GM21515 (cell line): ENCODE results near the gene CSMD2.

Source experiments
- ATAC-seq: cut with Tn5 transposase; IDR thresholded peaks from one replicate; pipeline ENCODE4 v1.9.1; 2021; ENCODE audit not compliant: unreplicated experiment

CSMD2 gene

GRCh38 chr1:34156739-34157138, 8.3 kb downstream of the CSMD2 start:
- ATAC-seq = no peak

- ATAC-seq = no peak
These were observed 9.2 kb downstream of the CSMD2 start for GRCh38 chr1:34155860-34156259.

- ATAC-seq = no peak
These were observed 11.8 kb downstream of the CSMD2 start for GRCh38 chr1:34153246-34153645.

- no peak for ATAC-seq
These were observed 15.5 kb downstream of the CSMD2 start for GRCh38 chr1:34149501-34149900.

- no peak for ATAC-seq
These were observed 17.7 kb downstream of the CSMD2 start for GRCh38 chr1:34147301-34147700.

- ATAC-seq = no peak
These were observed 20.3 kb downstream of the CSMD2 start for GRCh38 chr1:34144766-34145165.

- no peak for ATAC-seq
These were observed 21.1 kb downstream of the CSMD2 start for GRCh38 chr1:34143975-34144374.

- ATAC-seq = no peak
These were observed 24.9 kb downstream of the CSMD2 start for GRCh38 chr1:34140011-34140676.

- no peak for ATAC-seq
These were observed 27.6 kb downstream of the CSMD2 start for GRCh38 chr1:34137411-34137810.

- ATAC-seq = no peak
These were observed 32.9 kb downstream of the CSMD2 start for GRCh38 chr1:34132161-34132420.

- no peak for ATAC-seq
These were observed 33.5 kb downstream of the CSMD2 start for GRCh38 chr1:34131396-34132160.

GRCh38 chr1:34130306-34130705, 34.7 kb downstream of the CSMD2 start:
- ATAC-seq = no peak

GRCh38 chr1:34129630-34130029, 35.4 kb downstream of the CSMD2 start:
- ATAC-seq = no peak

- ATAC-seq = no peak
These were observed 36.7 kb downstream of the CSMD2 start for GRCh38 chr1:34128186-34128889.

- ATAC-seq = no peak
These were observed 37.7 kb downstream of the CSMD2 start for GRCh38 chr1:34127006-34128000.

GRCh38 chr1:34126486-34126885, 38.5 kb downstream of the CSMD2 start:
- ATAC-seq = no peak

GRCh38 chr1:34125721-34126380, 39.2 kb downstream of the CSMD2 start:
- no peak for ATAC-seq

GRCh38 chr1:34122080-34122932, 42.7 kb downstream of the CSMD2 start:
- no peak for ATAC-seq

- no peak for ATAC-seq
These were observed 49.8 kb downstream of the CSMD2 start for GRCh38 chr1:34115233-34115632.

GRCh38 chr1:34113887-34114286, 51.1 kb downstream of the CSMD2 start:
- no peak for ATAC-seq
